ENCODE results near the gene CHGA.

GRCh38 chr14:92926931-92927330 is 4.0 kb downstream of the CHGA start:
- TF ChIP-seq REST (IDR thresholded peaks at IDR 0.05; ENCODE audit: insufficient read depth in 1 of 2, low read depth in 2 of 2, low read length in 1 of 2) (no peak), CTCF (IDR thresholded peaks at IDR 0.05) (no peak), POLR2AphosphoS5 (IDR thresholded peaks at IDR 0.05; ENCODE audit: low read depth, low read length) (no peak)

Measured in Panc1 (cell line).